ENCODE data around the gene TBC1D21. TPM values are rescaled to one million over a fixed set of nuclear protein-coding genes. Genes with fewer than 3 reads are reported as not detected.

TBC1D21 gene
- polyA plus RNA-seq, 1 experiment: not detected

DNA sequence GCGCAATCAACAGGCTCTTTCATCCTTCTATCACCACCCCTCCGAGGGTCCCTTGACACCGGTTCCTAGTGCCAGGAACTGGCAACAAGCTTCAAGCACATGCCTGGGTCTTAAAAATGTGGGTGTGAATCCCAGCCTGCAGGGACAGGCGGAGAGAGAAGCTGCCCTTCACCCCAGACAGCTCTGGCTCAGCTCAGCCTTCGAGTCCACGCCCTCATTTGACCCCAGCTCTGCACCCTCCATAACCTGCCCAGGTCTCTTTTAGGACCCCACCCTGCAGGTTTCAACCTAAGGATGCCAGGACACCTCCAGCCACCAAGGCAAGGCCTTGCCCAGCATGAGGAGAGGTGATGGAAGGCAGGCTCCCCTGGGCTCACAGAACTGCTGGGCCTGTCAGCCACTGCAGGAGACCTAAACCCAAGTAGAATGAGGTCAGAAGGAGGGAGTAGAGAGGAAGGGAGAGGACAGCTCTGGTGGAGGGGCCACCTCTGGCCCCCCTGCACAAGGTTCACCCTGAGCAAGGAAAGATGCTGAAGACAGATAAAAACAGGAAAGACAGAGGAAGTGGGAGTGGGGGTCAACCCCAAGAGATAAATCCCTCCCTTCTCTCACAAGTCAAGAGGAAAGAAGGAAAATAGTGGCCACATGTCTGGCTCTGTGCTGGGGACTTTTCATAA lies 50.3 kb downstream of the TBC1D21 start:
- DNase-seq (ENCODE audit: low read depth, low spot score): no peak
- ChIA-PET CTCF (interaction anchor here (0.9 to 1.9 kb wide), 5 partner anchors 8 to 50 kb away, joined by 3 to 8 read pairs (median 4); partner anchors contain the start of gene TBC1D21), POLR2A (interaction anchor here (1.0 to 1.5 kb wide), 3 partner anchors 17 to 27 kb away, joined by 3 to 4 read pairs (median 4); no protein-coding TSS in a partner anchor)
- Histone ChIP-seq H3K27me3 (ENCODE audit: control insufficient read depth, insufficient read depth, low read length) (no peaks in the 10 kb centered on the region), H3K9me3 (ENCODE audit: control insufficient read depth, insufficient read depth, low read length) (no peaks in the 10 kb centered on the region; the same call in 1 of the 2 replicates), H3K27ac (ENCODE audit: low read depth, low read length) (peak overlapping the region; percentile 95), H3K4me3 (ENCODE audit: low read depth, low read length) (peak overlapping the region; percentile 38)
- no peak for TF ChIP-seq CTCF (IDR thresholded peaks at IDR 0.05; ENCODE audit: low read depth, low read length)

DNA sequence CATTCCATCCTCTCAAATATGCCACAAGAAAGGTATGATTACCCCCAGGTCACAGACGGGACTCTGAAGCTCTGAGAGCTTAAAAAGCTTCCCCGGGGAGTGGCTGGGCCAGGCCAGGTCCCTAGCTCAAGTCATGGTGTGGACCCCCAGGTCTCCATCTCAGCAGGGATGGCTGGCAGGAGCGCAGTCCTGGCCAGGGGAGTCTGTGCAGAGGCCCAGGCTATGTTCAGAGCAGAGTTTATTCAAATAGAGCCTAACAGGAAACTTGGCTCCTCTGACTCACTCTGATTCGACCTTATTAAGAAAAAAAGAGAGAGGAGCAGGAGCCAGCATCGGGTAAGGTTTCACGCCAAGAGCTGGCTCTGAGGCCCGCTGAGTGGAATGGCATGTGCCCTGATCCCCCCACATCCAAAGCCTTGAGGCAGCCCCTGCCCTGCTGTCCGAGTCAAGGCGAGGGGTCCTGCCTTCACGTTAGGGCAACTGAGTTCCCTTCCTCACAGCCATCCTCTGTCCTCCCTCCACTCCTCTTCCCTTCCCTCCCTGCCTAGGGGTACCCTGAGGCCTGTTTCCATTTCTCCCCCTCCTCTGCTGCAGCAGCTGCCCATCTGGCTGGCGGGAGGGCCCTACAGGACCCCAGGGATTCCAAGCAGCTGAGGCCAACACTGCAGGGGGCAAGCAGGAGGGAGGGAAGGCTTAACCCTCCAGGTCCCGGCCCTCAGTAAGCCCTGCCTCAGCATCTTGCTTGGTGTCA lies 51.0 kb downstream of the TBC1D21 start:
- peak; percentile 73 for DNase-seq (ENCODE audit: low read depth, low spot score)
- POLR2A ChIA-PET: interaction anchor here (0.6 to 0.9 kb wide), 2 partner anchors 10 to 12 kb away, joined by 5 read pairs; no protein-coding TSS in a partner anchor
- peak overlapping the region; percentile 38 for H3K4me3 ChIP-seq (ENCODE audit: low read depth, low read length)
- CTCF ChIA-PET: interaction anchor here (0.5 to 1.9 kb wide), 6 partner anchors 9 to 50 kb away, joined by 3 to 8 read pairs (median 4); partner anchors contain the start of gene TBC1D21
- H3K27ac ChIP-seq (ENCODE audit: low read depth, low read length): peak overlapping the region; percentile 95
- H3K9me3 ChIP-seq (ENCODE audit: control insufficient read depth, insufficient read depth, low read length): no peaks in the 10 kb centered on the region; the same call in 1 of the 2 replicates
- TF ChIP-seq CTCF (IDR thresholded peaks at IDR 0.05; ENCODE audit: low read depth, low read length): no peak
- no peaks in the 10 kb centered on the region for H3K27me3 ChIP-seq (ENCODE audit: control insufficient read depth, insufficient read depth, low read length)

DNA sequence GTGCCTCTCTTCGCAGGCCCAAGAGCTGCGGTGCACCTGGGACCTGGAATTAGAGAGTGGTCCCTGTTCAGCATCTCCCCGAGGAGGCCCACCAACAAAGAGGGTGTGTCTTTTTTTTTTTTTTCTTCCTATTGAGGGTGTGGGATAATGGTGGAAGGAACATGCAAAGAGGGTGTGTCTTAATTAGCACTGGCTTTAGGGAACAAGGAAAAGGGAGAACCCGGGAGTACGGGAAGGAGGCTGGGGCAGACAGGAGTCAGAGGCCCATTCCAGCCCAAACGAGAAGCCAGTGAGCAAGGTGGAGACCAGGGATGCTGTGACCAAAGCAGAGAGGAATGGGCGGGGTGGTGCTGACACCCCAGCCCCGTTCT lies 52.5 kb downstream of the TBC1D21 start:
- Histone ChIP-seq H3K9me3 (ENCODE audit: control insufficient read depth, insufficient read depth, low read length) (no peaks in the 10 kb centered on the region; the same call in 1 of the 2 replicates), H3K27me3 (ENCODE audit: control insufficient read depth, insufficient read depth, low read length) (no peaks in the 10 kb centered on the region), H3K27ac (ENCODE audit: low read depth, low read length) (peak overlapping the region; percentile 95), H3K4me3 (ENCODE audit: low read depth, low read length) (peak overlapping the region; percentile 90)
- DNase-seq (ENCODE audit: low read depth, low spot score): no peak
- CTCF ChIA-PET: no interaction called here
- TF ChIP-seq CTCF (IDR thresholded peaks at IDR 0.05; ENCODE audit: low read depth, low read length): no peak
- POLR2A ChIA-PET: interaction anchor here (0.6 to 2.9 kb wide), 9 partner anchors 10 to 223 kb away, joined by 3 to 17 read pairs (median 6); no protein-coding TSS in a partner anchor

GRCh38 chr15:73926219-73927002 lies 53.0 kb downstream of the TBC1D21 start, which contains the start of gene LOXL1:
Gene LOXL1 (plus strand): TSS chr15:73926462. CDS start chr15:73926784, 322 bp downstream.
- POLR2A ChIA-PET: interaction anchor here (0.5 to 2.9 kb wide), 11 partner anchors 10 to 1206 kb away, joined by 3 to 17 read pairs (median 4); no protein-coding TSS in a partner anchor
- CTCF ChIA-PET: interaction anchor here (1.9 to 2.2 kb wide), 2 partner anchors 10 to 25 kb away, joined by 9 to 10 read pairs; no protein-coding TSS in a partner anchor

More at GRCh38 chr15:73926219-73927002, 53.0 kb downstream of the TBC1D21 start, which contains the start of gene LOXL1:
- no peak for TF ChIP-seq CTCF (IDR thresholded peaks at IDR 0.05; ENCODE audit: low read depth, low read length)
- Histone ChIP-seq H3K27ac (ENCODE audit: low read depth, low read length) (peak within 1 kb of the TSS; percentile 95), H3K9me3 (ENCODE audit: control insufficient read depth, insufficient read depth, low read length) (no peaks in the 10 kb centered on the region; the same call in 1 of the 2 replicates), H3K4me3 (ENCODE audit: low read depth, low read length) (peak within 1 kb of the TSS; percentile 90), H3K27me3 (ENCODE audit: control insufficient read depth, insufficient read depth, low read length) (no peaks in the 10 kb centered on the region)
- peak; percentile 71 for DNase-seq (ENCODE audit: low read depth, low spot score)

Data from AG04450 (cell line).